Lower leg skin (tissue), 3 donors: Measurements from ENCODE around the gene MYO10.

ENCODE experiments used
- CTCF ChIP-seq, 3 donors: fragments of 450-650 bp; IDR thresholded peaks; one replicate each; pipeline ENCODE4 v1.5.1; 2016; ENCODE audit warnings: antibody characterized with exemption in 3 of 3, mild to moderate bottlenecking in 3 of 3, moderate library complexity in 2 of 3
- POLR2A ChIP-seq, 2 donors: fragments of 450-650 bp; IDR thresholded peaks; one replicate each; pipeline ENCODE4 v1.6.1; 2016 to 2017; ENCODE audit warnings: antibody characterized with exemption in 2 of 2, mild to moderate bottlenecking in 1 of 2, moderate library complexity in 1 of 2

GRCh38 chr5:16792598-16793275, 143.4 kb downstream of the MYO10 start:
- no peak for TF ChIP-seq CTCF (IDR thresholded peaks at IDR 0.05)
- TF ChIP-seq POLR2A (IDR thresholded peaks at IDR 0.05): no peak
